Mucosa of descending colon (tissue), 3 donors: ENCODE results near the gene EMCN. TPM values are rescaled to one million over a fixed set of nuclear protein-coding genes. Genes with fewer than 3 reads are reported as not detected.

ENCODE experiments used
- ATAC-seq: fragments of 200-7000 bp; cut with Tn5 transposase; one replicate; pipeline ENCODE4 v1.9.1; 2020; ENCODE audit warnings: mild to moderate bottlenecking, moderate library complexity
- DNase-seq, 3 donors: peaks; one replicate each; pipeline ENCODE4 v3.0.0-alpha.2; 2020
- H3K36me3 ChIP-seq: fragments of 200-600 bp; one replicate; pipeline ENCODE4 v1.8.0; 2021; ENCODE audit warnings: low read depth, mild to moderate bottlenecking
- H3K4me1 ChIP-seq: fragments of 200-600 bp; one replicate; pipeline ENCODE4 v1.8.0; 2021; ENCODE audit warnings: low read depth, mild to moderate bottlenecking
- H3K4me3 ChIP-seq: fragments of 200-600 bp; one replicate; pipeline ENCODE4 v1.8.0; 2021; ENCODE audit warnings: mild to moderate bottlenecking
- H3K9me3 ChIP-seq: fragments of 200-600 bp; one replicate; pipeline ENCODE4 v1.8.0; 2021; ENCODE audit warnings: mild to moderate bottlenecking
- intact Hi-C, 2 donors: fragments of 100-400 bp; cut with DNase I in 1 of 2; cut with micrococcal nuclease in 1 of 2; formaldehyde crosslinking; loops; one replicate each; pipeline versions ENCODE4 v1.11.0 to v1.11.1; 2022; cut with DNase I, micrococcal nuclease
- total RNA-seq, 3 donors: library from RNA; stranded (reverse); fragmentation: NEBNext Ultra II Directional in 2 of 3; extraction: Animal tissue kit (Norgen Biotek cat#: 25700) in 2 of 3; gene quantifications; one replicate each; pipeline versions ENCODE4 v1.2.1 to v1.2.4, GENCODE V29; 2021 to 2023
- TF ChIP-seq, protein P1 (sequence below): fragments of 200-600 bp; IDR thresholded peaks from one replicate; pipeline ENCODE4 v1.8.0; 2022; ENCODE audit warnings: antibody characterized with exemption, mild to moderate bottlenecking
- donor health status: DM: no; HTN: no; CAD: no; lungs with moderate emphysema.
- donor health status: DM: no; HTN: no; CAD: no.
- donor health status: DM: no; HTN: yes; CAD: no.

Gene EMCN
- total RNA-seq, 3 donors from 2014 or later, result 3.1 to 8.0 (median 4.5) TPM

DNA sequence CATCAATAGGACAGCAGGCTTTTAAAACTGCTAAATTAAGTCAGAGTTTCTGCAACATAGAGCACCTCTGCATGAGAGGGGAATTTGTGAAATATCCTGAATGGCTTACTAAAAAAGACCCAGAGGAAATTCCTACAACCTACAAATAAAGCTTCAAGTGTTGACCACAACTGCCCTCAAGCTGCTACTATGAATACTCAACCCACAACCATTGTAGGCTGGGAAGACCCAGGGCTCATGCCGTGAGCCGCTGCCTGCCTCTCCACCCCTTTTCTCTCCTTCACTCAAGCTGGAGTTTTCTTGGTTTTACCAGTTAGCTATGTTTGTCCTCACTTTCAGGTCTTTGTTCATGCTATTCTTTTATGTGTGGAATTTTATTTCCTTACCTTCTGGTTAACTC is 151.6 kb downstream of the EMCN start:
- Histone ChIP-seq H3K4me3 (no peak overlapping the region), H3K4me1 (no peaks in the 10 kb centered on the region), H3K36me3 (no peaks in the 10 kb centered on the region), H3K9me3 (no peaks in the 10 kb centered on the region)
- DNase-seq, result no peak
- TF ChIP-seq, protein P1, sequence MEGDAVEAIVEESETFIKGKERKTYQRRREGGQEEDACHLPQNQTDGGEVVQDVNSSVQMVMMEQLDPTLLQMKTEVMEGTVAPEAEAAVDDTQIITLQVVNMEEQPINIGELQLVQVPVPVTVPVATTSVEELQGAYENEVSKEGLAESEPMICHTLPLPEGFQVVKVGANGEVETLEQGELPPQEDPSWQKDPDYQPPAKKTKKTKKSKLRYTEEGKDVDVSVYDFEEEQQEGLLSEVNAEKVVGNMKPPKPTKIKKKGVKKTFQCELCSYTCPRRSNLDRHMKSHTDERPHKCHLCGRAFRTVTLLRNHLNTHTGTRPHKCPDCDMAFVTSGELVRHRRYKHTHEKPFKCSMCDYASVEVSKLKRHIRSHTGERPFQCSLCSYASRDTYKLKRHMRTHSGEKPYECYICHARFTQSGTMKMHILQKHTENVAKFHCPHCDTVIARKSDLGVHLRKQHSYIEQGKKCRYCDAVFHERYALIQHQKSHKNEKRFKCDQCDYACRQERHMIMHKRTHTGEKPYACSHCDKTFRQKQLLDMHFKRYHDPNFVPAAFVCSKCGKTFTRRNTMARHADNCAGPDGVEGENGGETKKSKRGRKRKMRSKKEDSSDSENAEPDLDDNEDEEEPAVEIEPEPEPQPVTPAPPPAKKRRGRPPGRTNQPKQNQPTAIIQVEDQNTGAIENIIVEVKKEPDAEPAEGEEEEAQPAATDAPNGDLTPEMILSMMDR, result no peak
- intact Hi-C loops, result no loop called here
- ATAC-seq, result no peak

DNA sequence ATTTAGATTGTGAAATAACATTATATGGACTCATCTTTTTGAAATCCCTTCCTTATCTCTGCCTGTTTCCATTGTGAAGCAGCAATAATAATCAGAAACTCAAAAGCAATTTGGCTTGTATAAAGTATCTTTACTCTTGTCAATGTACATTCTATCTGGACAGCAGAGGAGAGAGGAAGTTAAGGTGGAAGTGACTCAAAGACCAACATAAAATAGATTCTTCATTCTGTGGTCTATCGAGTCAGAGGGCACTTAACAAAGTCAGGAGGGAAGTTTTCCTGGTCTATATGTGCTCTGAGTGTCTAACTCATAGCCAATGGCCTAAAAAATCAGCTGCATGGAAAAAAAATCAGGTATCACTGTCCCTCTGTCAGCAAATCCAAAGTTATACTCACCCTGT is 155.5 kb downstream of the EMCN start:
- no peak overlapping the region for H3K4me3 ChIP-seq
- TF ChIP-seq, protein P1, result no peak
- H3K36me3 ChIP-seq, result no peaks in the 10 kb centered on the region
- intact Hi-C loops, result no loop called here
- no peaks in the 10 kb centered on the region for H3K4me1 ChIP-seq
- ATAC-seq (no peak), DNase-seq (no peak)
- H3K9me3 ChIP-seq, result peaks cover 3% of the 10 kb centered on the region

DNA sequence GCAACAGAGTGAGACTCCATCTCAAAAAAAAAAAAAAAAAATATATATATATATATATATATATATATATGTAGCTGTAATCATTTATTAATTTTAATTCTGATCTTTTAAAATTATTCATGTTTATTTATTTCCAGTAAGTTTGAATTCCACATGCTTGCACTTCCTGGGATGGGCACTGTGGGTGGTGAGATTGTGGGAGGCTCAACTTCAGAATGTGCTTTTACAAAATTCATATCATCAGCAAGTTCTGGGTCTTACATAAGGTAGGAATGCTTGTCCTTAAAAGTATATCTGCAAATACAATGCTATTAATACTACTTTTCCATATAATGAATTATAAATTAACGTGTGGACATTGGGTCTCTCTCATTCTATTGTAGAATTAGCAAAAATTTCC is 156.5 kb downstream of the EMCN start:
- Histone ChIP-seq H3K9me3 (peaks cover 3% of the 10 kb centered on the region), H3K4me1 (no peaks in the 10 kb centered on the region), H3K36me3 (no peaks in the 10 kb centered on the region), H3K4me3 (no peak overlapping the region)
- DNase-seq, result no peak
- ATAC-seq, result no peak
- TF ChIP-seq, protein P1, result no peak
- intact Hi-C loops, result no loop called here

DNA sequence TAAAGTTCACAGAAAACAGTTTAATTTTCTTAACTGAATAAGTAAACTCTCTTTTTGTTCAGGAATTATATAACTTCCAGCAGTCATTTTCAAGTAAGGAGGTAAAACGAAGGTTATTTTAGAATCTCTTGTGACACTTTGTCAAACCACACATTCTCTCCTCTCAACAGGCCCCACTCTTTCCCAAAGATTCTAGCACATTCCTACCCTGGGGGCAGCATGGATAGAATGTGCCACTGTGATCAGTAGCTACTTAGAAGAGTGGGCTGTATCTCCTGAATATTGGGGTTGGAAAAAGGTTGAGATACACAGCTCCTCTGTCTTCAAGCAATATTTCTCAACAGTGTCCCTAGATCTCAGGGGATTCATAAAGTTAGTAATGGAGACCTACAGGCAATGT is 157.6 kb downstream of the EMCN start:
- DNase-seq (no peak), ATAC-seq (no peak)
- H3K9me3 ChIP-seq, result peaks cover 3% of the 10 kb centered on the region
- H3K36me3 ChIP-seq, result no peaks in the 10 kb centered on the region
- TF ChIP-seq, protein P1, result no peak
- intact Hi-C loops, result no loop called here
- no peak overlapping the region for H3K4me3 ChIP-seq
- no peaks in the 10 kb centered on the region for H3K4me1 ChIP-seq

DNA sequence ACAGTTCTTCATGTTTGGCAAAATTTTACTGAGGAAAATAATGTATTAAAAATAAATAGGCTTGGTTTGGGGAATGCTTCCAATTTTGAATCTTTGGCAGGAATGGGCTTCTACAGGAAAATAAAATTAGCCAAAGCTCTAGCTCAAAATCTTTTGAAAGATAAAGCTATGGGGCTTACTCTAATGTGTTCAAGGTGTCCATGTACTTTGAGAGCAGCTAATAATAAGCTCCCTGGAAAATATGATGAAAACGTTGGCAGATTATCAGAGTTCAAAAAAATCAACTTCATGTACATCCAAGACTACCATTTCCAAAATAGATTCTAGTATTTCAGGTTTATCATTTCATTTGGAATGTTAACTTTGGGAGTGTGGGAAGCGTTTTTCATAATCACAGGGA is 158.4 kb downstream of the EMCN start:
- TF ChIP-seq, protein P1, result no peak
- ATAC-seq (no peak), DNase-seq (no peak)
- H3K9me3 ChIP-seq, result peaks cover 3% of the 10 kb centered on the region
- intact Hi-C loops, result no loop called here
- no peaks in the 10 kb centered on the region for H3K4me1 ChIP-seq
- H3K36me3 ChIP-seq, result no peaks in the 10 kb centered on the region
- H3K4me3 ChIP-seq, result no peak overlapping the region

DNA sequence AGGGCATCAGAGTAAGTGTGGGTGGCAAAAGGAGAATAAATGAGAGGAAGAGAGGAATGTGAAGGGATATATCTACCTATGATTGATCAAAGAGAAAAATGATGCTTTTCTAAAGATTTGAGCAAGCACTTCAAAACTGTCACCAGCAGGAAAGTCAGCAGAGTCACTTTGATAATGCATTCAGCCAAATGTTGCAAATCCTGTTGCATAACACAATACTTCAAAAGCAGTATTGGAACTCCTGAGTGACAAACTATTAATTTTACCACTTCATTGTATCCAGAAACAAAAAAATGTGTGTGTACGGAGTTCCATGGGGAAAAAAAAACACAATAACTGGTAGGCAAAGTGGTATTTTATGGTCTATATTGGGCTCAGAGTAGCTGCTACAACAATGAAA is 160.3 kb downstream of the EMCN start:
- TF ChIP-seq, protein P1, result no peak
- DNase-seq (no peak), ATAC-seq (no peak)
- H3K9me3 ChIP-seq, result peaks cover 3% of the 10 kb centered on the region
- intact Hi-C loops, result no loop called here
- H3K4me1 ChIP-seq, result no peaks in the 10 kb centered on the region
- no peaks in the 10 kb centered on the region for H3K36me3 ChIP-seq
- no peak overlapping the region for H3K4me3 ChIP-seq
